RWPE1 (cell line): ENCODE measurements around the gene ADGRG3.

Source experiments
- CTCF ChIA-PET: fragments of 350-600 bp; sonication (Branson Sonifier 250); formaldehyde crosslinking; extraction: SDS; loops from one replicate; lab custom pipeline; 2021; lab: Yijun Ruan, JAX
- POLR2A ChIA-PET: fragments of 400-600 bp; formaldehyde crosslinking; extraction: SDS; loops from one replicate; lab custom pipeline; 2020; ENCODE audit warnings: antibody characterized with exemption; ENCODE audit not compliant: low non-redundant PET; lab: Yijun Ruan, JAX
- DNase-seq: peaks from one replicate; pipeline ENCODE4 v3.0.0; 2012; ENCODE audit warnings: low spot score
- H3K27ac ChIP-seq: fragments of 450-650 bp; 2 replicates; pipeline ENCODE4 v1.5.1; 2017
- TF ChIP-seq, protein P1 (sequence below): fragments of 450-650 bp; conservative IDR thresholded peaks from 2 replicates; pipeline ENCODE4 v1.5.1; 2017; ENCODE audit warnings: low read depth, mild to moderate bottlenecking

ADGRG3 gene

DNA sequence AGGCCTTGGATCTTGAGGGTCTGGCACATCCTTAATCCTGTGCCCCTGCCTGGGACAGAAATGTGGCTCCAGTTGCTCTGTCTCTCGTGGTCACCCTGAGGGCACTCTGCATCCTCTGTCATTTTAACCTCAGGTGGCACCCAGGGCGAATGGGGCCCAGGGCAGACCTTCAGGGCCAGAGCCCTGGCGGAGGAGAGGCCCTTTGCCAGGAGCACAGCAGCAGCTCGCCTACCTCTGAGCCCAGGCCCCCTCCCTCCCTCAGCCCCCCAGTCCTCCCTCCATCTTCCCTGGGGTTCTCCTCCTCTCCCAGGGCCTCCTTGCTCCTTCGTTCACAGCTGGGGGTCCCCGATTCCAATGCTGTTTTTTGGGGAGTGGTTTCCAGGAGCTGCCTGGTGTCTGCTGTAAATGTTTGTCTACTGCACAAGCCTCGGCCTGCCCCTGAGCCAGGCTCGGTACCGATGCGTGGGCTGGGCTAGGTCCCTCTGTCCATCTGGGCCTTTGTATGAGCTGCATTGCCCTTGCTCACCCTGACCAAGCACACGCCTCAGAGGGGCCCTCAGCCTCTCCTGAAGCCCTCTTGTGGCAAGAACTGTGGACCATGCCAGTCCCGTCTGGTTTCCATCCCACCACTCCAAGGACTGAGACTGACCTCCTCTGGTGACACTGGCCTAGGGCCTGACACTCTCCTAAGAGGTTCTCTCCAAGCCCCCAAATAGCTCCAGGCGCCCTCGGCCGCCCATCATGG is 4.0 kb upstream of the ADGRG3 start:
- no peak for DNase-seq
- no peak overlapping the region; the same call in 1 of the 2 replicates for H3K27ac ChIP-seq
- POLR2A ChIA-PET: no interaction called here
- TF ChIP-seq, protein P1, sequence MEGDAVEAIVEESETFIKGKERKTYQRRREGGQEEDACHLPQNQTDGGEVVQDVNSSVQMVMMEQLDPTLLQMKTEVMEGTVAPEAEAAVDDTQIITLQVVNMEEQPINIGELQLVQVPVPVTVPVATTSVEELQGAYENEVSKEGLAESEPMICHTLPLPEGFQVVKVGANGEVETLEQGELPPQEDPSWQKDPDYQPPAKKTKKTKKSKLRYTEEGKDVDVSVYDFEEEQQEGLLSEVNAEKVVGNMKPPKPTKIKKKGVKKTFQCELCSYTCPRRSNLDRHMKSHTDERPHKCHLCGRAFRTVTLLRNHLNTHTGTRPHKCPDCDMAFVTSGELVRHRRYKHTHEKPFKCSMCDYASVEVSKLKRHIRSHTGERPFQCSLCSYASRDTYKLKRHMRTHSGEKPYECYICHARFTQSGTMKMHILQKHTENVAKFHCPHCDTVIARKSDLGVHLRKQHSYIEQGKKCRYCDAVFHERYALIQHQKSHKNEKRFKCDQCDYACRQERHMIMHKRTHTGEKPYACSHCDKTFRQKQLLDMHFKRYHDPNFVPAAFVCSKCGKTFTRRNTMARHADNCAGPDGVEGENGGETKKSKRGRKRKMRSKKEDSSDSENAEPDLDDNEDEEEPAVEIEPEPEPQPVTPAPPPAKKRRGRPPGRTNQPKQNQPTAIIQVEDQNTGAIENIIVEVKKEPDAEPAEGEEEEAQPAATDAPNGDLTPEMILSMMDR: no peak
- CTCF ChIA-PET: interaction anchor here (0.8 kb wide), 1 partner anchor 359 kb away, joined by 3 read pairs; no protein-coding TSS in a partner anchor

DNA sequence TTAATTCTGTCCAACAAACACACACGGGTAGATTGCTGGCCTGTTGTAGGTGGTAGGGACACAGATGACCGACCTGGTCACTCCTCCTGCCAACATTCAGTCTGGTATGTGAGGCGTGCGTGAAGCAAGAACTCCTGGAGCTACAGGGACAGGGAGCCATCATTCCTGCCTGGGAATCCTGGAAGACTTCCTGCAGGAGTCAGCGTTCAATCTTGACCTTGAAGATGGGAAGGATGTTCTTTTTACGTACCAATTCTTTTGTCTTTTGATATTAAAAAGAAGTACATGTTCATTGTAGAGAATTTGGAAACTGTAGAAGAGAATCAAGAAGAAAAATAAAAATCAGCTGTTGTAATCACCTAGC is 3.5 kb upstream of the ADGRG3 start:
- POLR2A ChIA-PET: no interaction called here

DNA sequence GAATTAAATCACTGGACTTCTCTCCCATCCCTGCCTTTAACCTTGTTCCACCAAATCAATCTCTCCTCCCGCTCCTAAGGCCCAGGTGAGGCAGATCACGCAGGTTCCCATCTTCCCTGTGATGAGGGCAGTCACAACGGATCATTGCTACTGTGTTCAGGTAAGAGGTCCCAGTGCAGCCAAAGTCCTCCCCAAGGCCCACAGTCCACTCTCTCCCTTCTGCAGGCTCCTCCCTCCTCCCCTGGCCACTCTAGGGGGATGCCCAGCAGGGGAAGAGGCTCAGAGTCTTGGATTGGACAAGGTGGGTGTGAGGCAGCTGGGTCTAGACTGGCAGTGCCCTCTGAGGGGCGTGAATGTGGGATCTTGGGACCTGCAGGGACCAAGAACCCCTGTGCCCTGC is 2.6 kb upstream of the ADGRG3 start:
- TF ChIP-seq, protein P1: no peak
- ChIA-PET CTCF (no interaction called here), POLR2A (no interaction called here)
- no peak for DNase-seq
- H3K27ac ChIP-seq: no peak overlapping the region

More for the DNA sequence above, 3.5 kb upstream of the ADGRG3 start:
- TF ChIP-seq, protein P1: no peak
- CTCF ChIA-PET: interaction anchor here (0.8 kb wide), 1 partner anchor 359 kb away, joined by 3 read pairs; no protein-coding TSS in a partner anchor
- no peak for DNase-seq
- no peak overlapping the region for H3K27ac ChIP-seq

DNA sequence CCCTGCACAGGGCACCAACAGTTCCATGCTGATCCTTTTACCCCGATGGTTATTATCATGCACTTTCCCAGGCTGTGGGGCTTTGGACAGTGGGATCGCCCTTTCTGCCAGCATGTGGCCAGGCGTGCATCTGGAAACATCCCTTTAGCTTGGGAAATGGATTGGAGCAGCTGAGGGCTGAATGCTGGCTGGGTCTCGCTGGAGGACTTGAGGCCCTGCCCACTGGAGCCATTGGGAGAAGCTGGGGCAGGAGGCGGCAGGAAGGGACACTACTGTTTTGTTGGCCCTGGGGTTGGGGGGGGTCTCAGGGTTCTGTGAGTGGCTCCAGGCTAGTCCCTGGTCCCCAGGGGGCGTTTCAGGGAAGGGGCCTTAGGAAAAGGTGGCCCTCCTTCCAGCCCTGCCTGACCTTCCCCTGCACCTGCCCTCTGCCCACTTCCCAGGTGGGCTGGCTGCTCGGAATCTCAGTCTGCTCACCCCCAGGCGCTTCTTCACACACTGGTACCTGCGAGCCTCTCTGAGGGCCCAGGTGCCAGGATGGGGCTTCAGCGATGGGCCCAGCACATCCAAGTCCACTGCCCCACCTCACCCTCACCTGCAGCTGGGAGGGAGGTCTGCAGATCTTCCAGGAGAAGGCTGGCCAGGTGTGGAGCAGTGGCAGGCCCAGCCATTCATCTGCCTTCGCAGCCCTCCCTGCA is 1.6 kb upstream of the ADGRG3 start:
- no peak overlapping the region for H3K27ac ChIP-seq
- no peak for DNase-seq
- ChIA-PET POLR2A (no interaction called here), CTCF (interaction anchor here (0.6 kb wide), 1 partner anchor 74 kb away, joined by 5 read pairs; no protein-coding TSS in a partner anchor)
- TF ChIP-seq, protein P1: no peak

DNA sequence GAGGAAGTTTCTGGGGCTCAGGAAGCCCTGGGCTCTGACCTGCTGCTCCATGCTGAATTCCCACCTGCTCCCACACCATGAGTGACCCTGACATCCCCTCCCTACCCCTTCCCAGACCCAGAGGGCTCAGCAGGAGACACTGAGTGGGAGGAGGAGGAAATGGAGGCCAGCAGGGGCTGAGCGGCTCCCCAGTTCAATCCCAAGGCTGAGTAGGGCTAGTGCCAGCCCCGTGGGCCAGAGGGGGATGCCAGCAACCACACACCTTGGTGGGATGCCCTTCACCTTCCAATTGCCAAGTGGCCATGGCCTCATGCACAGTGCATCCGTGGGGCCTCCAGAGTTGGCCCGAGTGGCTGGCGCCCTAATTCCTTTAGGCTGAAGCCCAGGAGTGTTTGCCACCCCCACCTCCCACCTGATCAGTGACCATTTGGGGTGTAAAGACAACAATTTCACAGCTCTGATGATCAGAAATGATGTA is 1.0 kb upstream of the ADGRG3 start:
- ChIA-PET POLR2A (interaction anchor here (0.6 kb wide), 1 partner anchor 254 kb away, joined by 10 read pairs; no protein-coding TSS in a partner anchor), CTCF (no interaction called here)
- H3K27ac ChIP-seq: no peak overlapping the region

More for the DNA sequence above, 1.0 kb upstream of the ADGRG3 start:
- no peak for DNase-seq
- TF ChIP-seq, protein P1: no peak
